ENCODE measurements around the gene TP53I13.

TP53I13 gene

DNA sequence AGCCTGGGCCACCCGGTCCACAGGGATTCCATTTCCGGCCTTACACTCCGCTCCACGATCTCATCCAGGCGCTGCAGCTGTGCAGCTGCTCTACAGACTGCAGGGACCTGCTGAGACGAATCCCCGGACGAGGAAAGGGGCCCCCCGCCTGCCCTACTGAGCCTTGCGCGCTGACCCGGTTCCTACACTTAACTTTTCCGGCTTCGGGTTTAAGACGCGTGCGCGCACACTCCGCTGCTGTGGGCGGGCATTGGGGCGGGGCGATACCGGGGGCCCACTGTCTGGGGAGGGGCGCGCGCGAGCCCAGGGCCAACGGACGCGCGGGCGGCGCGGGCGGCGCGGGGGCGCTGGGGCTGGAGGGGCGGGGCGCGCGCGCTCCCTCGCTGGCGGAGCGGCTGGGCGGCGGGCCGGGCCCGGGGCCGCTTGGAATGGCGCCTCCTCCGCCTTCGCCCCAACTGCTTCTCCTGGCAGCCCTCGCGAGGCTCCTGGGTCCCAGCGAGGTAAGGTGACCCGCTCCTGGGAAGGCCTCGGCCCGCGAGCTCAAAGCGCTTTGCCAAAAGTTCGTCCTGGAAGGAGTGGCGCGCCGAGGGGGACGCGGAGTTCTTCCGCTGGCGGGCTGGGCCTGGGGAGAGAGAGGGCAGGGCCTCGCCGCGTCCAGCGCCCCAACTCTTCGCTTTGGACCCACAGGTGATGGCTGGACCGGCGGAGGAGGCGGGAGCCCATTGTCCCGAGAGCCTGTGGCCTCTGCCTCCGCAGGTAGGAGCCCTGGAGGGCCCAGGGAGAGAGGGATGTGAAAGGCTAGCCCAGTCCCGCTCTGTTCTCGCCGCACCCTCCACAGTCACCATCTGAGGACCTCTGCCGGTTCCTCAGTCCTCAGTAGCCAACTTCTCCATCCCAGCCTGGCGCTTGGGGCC lies at the start of gene TP53I13:
TSS of gene TP53I13 (plus strand) at position 371 of the 914 bp plus-strand sequence. CDS start at position 429, 58 bp downstream.
- TF ChIP-seq CTCF (IDR thresholded peaks at IDR 0.05): no peak
- Histone ChIP-seq H3K36me3 (peaks cover 3% of the 10 kb centered on the region), H3K4me1 (ENCODE audit: control insufficient read depth in 1 of 2, insufficient read depth in 1 of 2, low read depth in 1 of 2, low read length in 1 of 2) (peaks cover 35 to 45% of the 10 kb centered on the region in 2 experiments)

GRCh38 chr17:29524692-29525091 lies 43.8 kb upstream of the TP53I13 start:
- no peak for TF ChIP-seq CTCF (IDR thresholded peaks at IDR 0.05)
- no peak overlapping the region for H3K4me3 ChIP-seq (ENCODE audit: low read depth in 1 of 2, low read length in 1 of 2)
- no peak overlapping the region for H3K27ac ChIP-seq
- H3K9me3 ChIP-seq: no peaks in the 10 kb centered on the region
- H3K4me1 ChIP-seq (ENCODE audit: control insufficient read depth in 1 of 2, insufficient read depth in 1 of 2, low read depth in 1 of 2, low read length in 1 of 2): no peaks in the 10 kb centered on the region
- H3K36me3 ChIP-seq: peaks cover 97% of the 10 kb centered on the region
- no peaks in the 10 kb centered on the region for H3K27me3 ChIP-seq

More for the DNA sequence above, at the start of gene TP53I13:
- Histone ChIP-seq H3K9me3 (no peaks in the 10 kb centered on the region), H3K4me3 (ENCODE audit: low read depth in 1 of 2, low read length in 1 of 2) (peak within 1 kb of the TSS; percentile 72 to 73), H3K27me3 (peaks cover 65% of the 10 kb centered on the region), H3K27ac (peak within 1 kb of the TSS; percentile 25)

DNA sequence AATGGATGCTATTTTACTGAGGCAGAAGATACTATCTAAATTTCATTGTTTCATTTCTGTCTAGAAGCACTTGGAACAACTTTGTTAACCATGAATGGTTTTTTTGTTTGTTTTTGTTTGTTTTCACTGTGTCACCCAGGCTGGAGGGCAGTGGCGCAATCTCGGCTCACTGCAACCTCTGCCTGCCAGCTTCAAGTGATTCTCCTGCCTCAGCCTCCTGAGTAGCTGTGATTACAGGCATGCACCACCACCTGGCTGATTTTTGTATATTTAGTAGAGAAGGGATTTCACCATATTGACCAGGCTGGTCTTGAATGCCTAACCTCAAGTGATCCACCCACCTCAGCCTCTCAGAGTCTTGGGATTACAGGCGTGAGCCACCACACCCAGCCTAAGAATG lies 42.2 kb upstream of the TP53I13 start:
- Histone ChIP-seq H3K36me3 (peaks cover 93% of the 10 kb centered on the region), H3K27me3 (no peaks in the 10 kb centered on the region), H3K27ac (no peak overlapping the region), H3K9me3 (no peaks in the 10 kb centered on the region), H3K4me1 (ENCODE audit: control insufficient read depth in 1 of 2, insufficient read depth in 1 of 2, low read depth in 1 of 2, low read length in 1 of 2) (no peaks in the 10 kb centered on the region), H3K4me3 (ENCODE audit: low read depth in 1 of 2, low read length in 1 of 2) (no peak overlapping the region)
- TF ChIP-seq CTCF (IDR thresholded peaks at IDR 0.05): no peak

DNA sequence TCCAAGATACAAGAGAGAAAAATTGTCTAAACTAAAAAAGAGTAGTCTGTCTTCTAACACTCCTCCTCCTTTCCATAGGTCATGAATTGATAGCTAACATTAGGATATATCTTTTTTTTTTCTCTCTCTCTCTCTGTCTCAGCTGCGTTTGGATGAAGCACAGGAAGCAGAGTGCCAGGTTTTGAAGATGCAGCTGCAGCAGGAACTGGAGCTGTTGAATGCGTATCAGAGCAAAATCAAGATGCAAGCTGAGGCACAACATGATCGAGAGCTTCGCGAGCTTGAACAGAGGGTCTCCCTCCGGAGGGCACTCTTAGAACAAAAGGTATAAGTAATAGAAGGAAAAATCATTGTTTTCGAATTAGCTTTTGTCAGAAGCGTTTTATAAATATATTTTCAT lies 34.5 kb upstream of the TP53I13 start:
- Histone ChIP-seq H3K4me3 (ENCODE audit: low read depth in 1 of 2, low read length in 1 of 2) (no peak overlapping the region), H3K9me3 (no peaks in the 10 kb centered on the region), H3K36me3 (peaks cover 90% of the 10 kb centered on the region), H3K27ac (no peak overlapping the region), H3K27me3 (no peaks in the 10 kb centered on the region), H3K4me1 (ENCODE audit: control insufficient read depth in 1 of 2, insufficient read depth in 1 of 2, low read depth in 1 of 2, low read length in 1 of 2) (no peaks in the 10 kb centered on the region)
- no peak for TF ChIP-seq CTCF (IDR thresholded peaks at IDR 0.05)

- no peak for TF ChIP-seq CTCF (IDR thresholded peaks at IDR 0.05)
- Histone ChIP-seq H3K36me3 (peaks cover 69% of the 10 kb centered on the region), H3K4me3 (ENCODE audit: low read depth in 1 of 2, low read length in 1 of 2) (no peak overlapping the region), H3K27ac (no peak overlapping the region), H3K27me3 (no peaks in the 10 kb centered on the region), H3K4me1 (ENCODE audit: control insufficient read depth in 1 of 2, insufficient read depth in 1 of 2, low read depth in 1 of 2, low read length in 1 of 2) (no peaks in the 10 kb centered on the region), H3K9me3 (no peaks in the 10 kb centered on the region)
Measured at GRCh38 chr17:29544066-29544465, 24.4 kb upstream of the TP53I13 start.
